WI38 (cell line): ENCODE measurements around the gene KCNAB1.
"Not testable (repeated sequence)": the region's sequence is repeated elsewhere in the genome, so short reads cannot be mapped to it uniquely, and the experiment has no call there.

Source experiments
- H3K4me3 ChIP-seq: 2 replicates; pipeline ENCODE4 v1.5.1; 2011; ENCODE audit warnings: low read depth, mild to moderate bottlenecking, control low read depth, low read length
- TF ChIP-seq, protein P1 (sequence below): IDR thresholded peaks from 2 replicates; pipeline ENCODE4 v1.5.1; 2012; ENCODE audit warnings: low read depth, mild to moderate bottlenecking, control low read depth, low read length

Gene KCNAB1

DNA sequence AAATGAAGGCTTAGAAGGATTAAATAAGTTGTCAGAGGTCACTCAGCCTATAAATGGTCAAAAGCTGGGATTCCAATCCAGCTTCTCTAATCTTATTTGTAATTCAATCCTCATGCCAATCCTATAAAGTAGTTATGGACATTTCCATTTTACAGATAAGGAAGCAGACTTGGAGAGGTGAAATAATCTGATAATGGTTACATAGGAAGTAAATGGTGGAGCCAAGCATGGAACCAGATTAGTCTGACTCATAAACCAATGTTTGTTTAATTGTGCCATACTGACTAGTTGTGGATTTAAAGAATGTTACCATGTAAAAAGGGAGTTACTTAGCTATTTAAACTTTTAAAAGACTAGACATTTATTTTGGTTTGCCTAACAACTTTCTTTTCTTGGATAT is 59.7 kb downstream of the KCNAB1 start:
- H3K4me3 ChIP-seq: no peak overlapping the region
- TF ChIP-seq, protein P1, sequence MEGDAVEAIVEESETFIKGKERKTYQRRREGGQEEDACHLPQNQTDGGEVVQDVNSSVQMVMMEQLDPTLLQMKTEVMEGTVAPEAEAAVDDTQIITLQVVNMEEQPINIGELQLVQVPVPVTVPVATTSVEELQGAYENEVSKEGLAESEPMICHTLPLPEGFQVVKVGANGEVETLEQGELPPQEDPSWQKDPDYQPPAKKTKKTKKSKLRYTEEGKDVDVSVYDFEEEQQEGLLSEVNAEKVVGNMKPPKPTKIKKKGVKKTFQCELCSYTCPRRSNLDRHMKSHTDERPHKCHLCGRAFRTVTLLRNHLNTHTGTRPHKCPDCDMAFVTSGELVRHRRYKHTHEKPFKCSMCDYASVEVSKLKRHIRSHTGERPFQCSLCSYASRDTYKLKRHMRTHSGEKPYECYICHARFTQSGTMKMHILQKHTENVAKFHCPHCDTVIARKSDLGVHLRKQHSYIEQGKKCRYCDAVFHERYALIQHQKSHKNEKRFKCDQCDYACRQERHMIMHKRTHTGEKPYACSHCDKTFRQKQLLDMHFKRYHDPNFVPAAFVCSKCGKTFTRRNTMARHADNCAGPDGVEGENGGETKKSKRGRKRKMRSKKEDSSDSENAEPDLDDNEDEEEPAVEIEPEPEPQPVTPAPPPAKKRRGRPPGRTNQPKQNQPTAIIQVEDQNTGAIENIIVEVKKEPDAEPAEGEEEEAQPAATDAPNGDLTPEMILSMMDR: no peak

DNA sequence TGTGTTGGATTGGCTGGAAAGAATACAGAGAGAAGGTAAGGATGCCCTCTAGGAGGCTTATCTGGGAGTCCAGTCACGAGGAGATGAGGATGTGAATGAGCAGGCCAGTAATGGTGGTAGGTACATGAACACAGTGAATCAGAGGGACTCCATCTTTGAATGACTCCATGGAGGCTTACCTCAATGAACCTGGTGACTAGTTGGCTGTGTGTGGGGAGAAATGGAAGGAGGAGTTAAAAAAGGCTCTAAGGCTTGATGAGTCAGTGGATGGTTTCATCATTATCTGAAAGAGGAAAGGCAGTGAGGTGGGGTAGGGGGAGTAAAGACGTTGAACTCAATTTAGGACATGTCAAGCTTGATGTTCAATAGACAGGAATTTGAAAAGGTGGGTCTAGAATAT is 61.1 kb downstream of the KCNAB1 start:
- TF ChIP-seq, protein P1: no peak
- H3K4me3 ChIP-seq: no peak overlapping the region

DNA sequence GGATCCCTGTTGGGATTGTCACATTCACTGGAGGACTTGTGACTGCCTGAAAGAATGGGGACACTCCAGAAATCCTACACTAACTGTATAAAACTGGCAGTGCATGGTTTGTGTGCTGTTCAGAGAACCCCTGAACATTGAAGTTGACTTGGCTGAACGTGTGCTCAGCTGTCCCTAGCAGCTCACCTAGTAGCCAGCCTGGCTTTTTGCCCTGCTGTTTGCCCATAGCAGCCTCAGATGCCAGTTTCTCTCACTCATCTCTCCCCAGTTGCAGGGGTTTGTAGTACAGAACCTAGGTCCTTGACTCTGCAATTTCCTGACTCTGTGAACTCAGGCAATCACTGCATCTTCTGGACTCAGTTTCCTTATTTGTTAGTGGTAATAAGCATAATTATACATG is 63.0 kb downstream of the KCNAB1 start:
- TF ChIP-seq, protein P1: no peak
- H3K4me3 ChIP-seq: no peak overlapping the region

DNA sequence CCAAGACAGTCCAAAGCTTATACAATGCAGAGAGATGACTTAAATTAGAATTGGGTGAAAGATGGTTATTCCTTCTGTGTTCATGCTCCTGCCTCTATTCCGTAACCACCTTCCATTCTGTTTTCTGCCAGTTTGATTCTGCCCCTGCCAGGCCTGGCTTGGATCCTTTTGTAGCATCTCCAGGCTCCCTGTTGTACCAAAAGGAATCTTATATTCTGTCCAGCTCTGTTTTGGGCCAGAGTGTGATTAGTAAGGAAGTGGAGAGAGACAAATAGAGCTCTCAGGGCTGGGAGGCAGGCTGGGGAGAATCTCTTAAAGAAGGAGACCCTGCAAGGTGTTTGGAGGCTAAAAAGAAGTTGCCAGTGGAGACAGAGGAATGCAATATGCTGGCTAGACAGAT is 63.8 kb downstream of the KCNAB1 start:
- TF ChIP-seq, protein P1: no peak
- no peak overlapping the region for H3K4me3 ChIP-seq

DNA sequence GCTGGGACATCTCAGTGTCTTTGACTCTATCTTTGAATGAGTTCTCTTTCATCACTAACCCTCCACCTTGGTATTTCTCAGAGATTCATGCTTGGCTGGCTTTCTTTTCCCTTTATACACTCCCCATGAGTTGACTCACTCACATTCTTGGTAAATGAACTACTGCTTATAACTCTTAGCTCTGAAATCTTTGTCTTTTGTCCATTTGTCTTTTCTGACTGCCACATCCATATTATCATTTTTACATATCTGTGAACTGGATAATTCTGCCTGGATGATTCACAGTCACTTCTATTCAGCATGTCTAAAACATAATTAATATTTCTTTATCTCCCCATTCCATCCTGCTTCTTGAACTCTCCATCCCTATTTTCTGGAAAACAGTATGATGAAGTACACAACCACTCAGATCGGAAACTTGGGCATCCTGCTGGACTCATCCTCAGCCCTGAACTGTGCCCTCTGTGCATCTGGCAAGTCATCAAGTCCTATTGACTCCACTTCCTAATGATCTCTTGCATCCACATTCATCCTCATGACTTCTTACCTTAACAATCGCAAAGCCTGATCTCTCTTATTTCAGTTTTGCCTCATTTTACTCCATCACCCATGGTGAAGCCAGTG is 66.9 kb downstream of the KCNAB1 start:
- TF ChIP-seq, protein P1: no peak
- no peak overlapping the region for H3K4me3 ChIP-seq

DNA sequence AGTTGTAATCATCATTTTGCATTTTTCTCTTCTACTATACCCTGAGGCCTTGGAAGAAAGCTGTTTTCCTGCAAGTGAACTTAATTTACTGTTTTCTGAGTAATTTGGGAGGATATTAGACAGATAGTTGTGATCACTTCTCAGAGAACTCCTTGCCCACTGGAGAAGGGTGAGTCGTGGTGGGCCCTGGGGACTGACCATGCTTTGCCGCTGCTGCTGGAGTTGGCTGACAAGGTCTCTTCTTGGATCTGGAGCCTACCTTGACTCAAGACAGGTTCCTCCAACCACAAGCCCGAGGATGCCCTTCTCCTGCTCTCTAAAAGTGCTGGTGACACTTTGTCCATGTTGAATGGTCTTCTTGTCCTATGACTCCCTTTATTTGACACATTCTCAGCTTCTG is 68.4 kb downstream of the KCNAB1 start:
- TF ChIP-seq, protein P1: no peak
- H3K4me3 ChIP-seq: no peak overlapping the region

DNA sequence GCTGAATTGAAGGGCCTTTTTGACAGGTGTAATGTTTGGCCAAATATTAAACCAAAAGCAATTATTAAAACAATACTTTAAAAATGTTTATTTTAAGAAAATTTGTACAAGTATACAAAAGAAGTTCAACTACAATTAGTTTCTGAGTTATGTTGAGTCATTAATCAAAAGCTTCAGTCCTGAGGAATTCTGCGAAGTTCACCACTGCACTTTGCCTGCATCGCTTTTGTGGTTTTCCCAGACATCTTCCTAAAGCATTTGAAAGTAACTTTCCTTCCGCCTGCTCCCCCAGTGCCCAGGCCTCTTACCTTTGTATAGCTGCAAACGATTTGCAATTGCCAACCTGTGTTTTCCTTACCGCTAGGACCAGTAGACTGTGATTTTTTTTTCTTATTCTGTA is 69.5 kb downstream of the KCNAB1 start:
- TF ChIP-seq, protein P1: no peak

DNA sequence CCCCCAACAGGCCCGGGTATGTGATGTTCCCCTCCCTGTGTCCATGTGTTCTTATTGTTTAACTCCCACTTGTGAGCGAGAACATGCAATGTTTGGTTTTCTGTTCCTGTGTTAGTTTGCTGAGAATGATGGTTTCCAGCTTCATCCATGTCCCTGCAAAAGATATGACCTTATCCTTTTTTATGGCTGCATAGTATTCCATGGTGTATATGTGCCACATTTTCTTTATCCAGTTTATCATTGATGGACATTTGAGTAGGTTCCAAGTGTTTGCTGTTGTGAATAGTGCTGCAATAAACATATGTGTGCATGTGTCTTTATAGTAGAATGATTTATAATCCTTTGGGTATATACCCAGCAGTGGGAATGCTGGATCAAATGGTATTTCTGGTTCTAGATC is 74.6 kb downstream of the KCNAB1 start:
- H3K4me3 ChIP-seq: not testable (repeated sequence)

More for the DNA sequence above, 69.5 kb downstream of the KCNAB1 start:
- H3K4me3 ChIP-seq: no peak overlapping the region

DNA sequence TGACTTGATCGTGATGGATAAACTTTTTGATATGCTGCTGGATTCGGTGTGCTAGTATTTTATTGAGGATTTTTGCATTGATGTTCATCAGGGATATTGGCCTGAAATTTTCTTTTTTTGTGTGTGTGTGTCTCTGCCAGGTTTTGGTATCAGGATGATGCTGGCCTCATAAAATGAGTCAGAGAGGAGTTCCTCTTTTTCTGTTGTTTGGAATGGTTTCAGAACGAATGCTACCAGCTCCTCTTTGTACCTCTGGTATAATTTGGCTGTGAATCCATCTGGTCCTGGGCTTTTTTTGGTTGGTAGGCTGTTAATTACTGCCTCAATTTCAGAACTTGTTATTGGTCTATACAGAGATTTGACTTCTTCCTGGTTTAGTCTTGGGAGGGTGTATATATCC is 76.8 kb downstream of the KCNAB1 start:
- H3K4me3 ChIP-seq: not testable (repeated sequence)
